Measurements from ENCODE around the gene CBL. TPM values are rescaled to one million over a fixed set of nuclear protein-coding genes. Genes with fewer than 3 reads are reported as not detected.

The CBL gene
- total RNA-seq, 1 experiment from 2014 or later, result 45.6 TPM

- Mint-ChIP-seq H3K4me1 (peaks cover 8% of the 10 kb centered on the region), H3K9me3 (no peaks in the 10 kb centered on the region), H3K36me3 (peaks cover 12% of the 10 kb centered on the region), H3K27ac (no peak overlapping the region), H3K4me3 (no peak overlapping the region), H3K27me3 (ENCODE audit: low read depth) (no peaks in the 10 kb centered on the region)
- TF ChIP-seq EMX1 (CRISPR knock-in tag; IDR thresholded peaks at IDR 0.05), result no peak
- TF ChIP-seq KAT7 (CRISPR knock-in tag; IDR thresholded peaks at IDR 0.05; ENCODE audit: borderline replicate concordance), result no peak
- TF ChIP-seq, protein P1, sequence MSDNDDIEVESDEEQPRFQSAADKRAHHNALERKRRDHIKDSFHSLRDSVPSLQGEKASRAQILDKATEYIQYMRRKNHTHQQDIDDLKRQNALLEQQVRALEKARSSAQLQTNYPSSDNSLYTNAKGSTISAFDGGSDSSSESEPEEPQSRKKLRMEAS (CRISPR knock-in tag; IDR thresholded peaks at IDR 0.05), result no peak
- TF ChIP-seq NFE2L1 (CRISPR knock-in tag; IDR thresholded peaks at IDR 0.05), result no peak
- TF ChIP-seq MXD4 (CRISPR knock-in tag; IDR thresholded peaks at IDR 0.05; ENCODE audit: borderline replicate concordance), result no peak
- no peak for TF ChIP-seq MYBL2 (CRISPR knock-in tag; IDR thresholded peaks at IDR 0.05)
- TF ChIP-seq ZNF671 (CRISPR knock-in tag; IDR thresholded peaks at IDR 0.05), result no peak
- TF ChIP-seq GTF2I (CRISPR knock-in tag; conservative IDR thresholded peaks at IDR 0.05), result no peak
- TF ChIP-seq, protein P2, sequence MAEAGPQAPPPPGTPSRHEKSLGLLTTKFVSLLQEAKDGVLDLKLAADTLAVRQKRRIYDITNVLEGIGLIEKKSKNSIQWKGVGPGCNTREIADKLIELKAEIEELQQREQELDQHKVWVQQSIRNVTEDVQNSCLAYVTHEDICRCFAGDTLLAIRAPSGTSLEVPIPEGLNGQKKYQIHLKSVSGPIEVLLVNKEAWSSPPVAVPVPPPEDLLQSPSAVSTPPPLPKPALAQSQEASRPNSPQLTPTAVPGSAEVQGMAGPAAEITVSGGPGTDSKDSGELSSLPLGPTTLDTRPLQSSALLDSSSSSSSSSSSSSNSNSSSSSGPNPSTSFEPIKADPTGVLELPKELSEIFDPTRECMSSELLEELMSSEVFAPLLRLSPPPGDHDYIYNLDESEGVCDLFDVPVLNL (CRISPR knock-in tag; IDR thresholded peaks at IDR 0.05; ENCODE audit: borderline replicate concordance, low read depth), result no peak
- no peak for DNase-seq (ENCODE audit: low spot score)
- CTCF ChIA-PET, result interaction anchor here (0.9 to 1.3 kb wide), 3 partner anchors 24 to 108 kb away, joined by 3 to 5 read pairs (median 3); partner anchors contain the start of gene CBL
- ATAC-seq, result no peak
- POLR2A ChIA-PET, result no interaction called here
These were observed 23.6 kb downstream of the CBL start for GRCh38 chr11:119229741-119230140.

- H3K27ac Mint-ChIP-seq, result no peak overlapping the region
- ChIA-PET POLR2A (no interaction called here), CTCF (interaction anchor here (0.6 kb wide), 1 partner anchor 80 kb away, joined by 3 read pairs; no protein-coding TSS in a partner anchor)
- H3K36me3 Mint-ChIP-seq, result peaks cover 12% of the 10 kb centered on the region
- H3K27me3 Mint-ChIP-seq (ENCODE audit: low read depth), result no peaks in the 10 kb centered on the region
- peaks cover 12% of the 10 kb centered on the region for H3K4me1 Mint-ChIP-seq
- TF ChIP-seq ZMAT4 (CRISPR knock-in tag; IDR thresholded peaks at IDR 0.05), result no peak
- TF ChIP-seq ZNF219 (CRISPR knock-in tag; IDR thresholded peaks at IDR 0.05; ENCODE audit: borderline replicate concordance), result no peak
- no peak for TF ChIP-seq SMAD4 (CRISPR knock-in tag; IDR thresholded peaks at IDR 0.05)
- TF ChIP-seq, protein P3, sequence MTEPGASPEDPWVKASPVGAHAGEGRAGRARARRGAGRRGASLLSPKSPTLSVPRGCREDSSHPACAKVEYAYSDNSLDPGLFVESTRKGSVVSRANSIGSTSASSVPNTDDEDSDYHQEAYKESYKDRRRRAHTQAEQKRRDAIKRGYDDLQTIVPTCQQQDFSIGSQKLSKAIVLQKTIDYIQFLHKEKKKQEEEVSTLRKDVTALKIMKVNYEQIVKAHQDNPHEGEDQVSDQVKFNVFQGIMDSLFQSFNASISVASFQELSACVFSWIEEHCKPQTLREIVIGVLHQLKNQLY (CRISPR knock-in tag; IDR thresholded peaks at IDR 0.05), result no peak
- TF ChIP-seq JUN (CRISPR knock-in tag; IDR thresholded peaks at IDR 0.05), result no peak
- no peaks in the 10 kb centered on the region for H3K9me3 Mint-ChIP-seq
- ATAC-seq (no peak), DNase-seq (ENCODE audit: low spot score) (no peak)
- H3K4me3 Mint-ChIP-seq, result no peak overlapping the region
These were observed 30.4 kb downstream of the CBL start for GRCh38 chr11:119236490-119236889.

DNA sequence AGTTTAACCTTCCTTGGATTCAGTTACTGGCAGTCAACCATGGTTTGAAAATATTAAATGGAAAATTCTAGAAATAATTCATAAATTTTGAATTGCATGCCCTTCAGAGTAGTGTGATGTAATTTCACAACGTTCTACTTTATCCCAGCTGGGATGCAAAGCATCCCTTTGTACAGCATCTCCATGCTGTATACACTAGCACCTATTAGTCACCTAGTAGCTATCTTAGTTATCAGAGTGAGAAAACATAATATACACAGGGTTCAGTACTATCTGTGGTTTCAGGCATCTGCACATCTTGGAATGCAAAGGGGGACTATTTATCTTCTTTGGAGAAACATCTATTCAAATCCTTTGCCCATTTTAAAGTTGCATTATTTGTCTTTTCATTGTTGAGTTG, 30.8 kb downstream of the CBL start:
- DNase-seq (ENCODE audit: low spot score) (no peak), ATAC-seq (no peak)
- H3K4me3 Mint-ChIP-seq, result no peak overlapping the region
- TF ChIP-seq ETV6 (CRISPR knock-in tag; IDR thresholded peaks at IDR 0.05) (no peak), EMX1 (CRISPR knock-in tag; IDR thresholded peaks at IDR 0.05) (no peak), NR1H2 (CRISPR knock-in tag; IDR thresholded peaks at IDR 0.05) (no peak), ZNF317 (CRISPR knock-in tag; IDR thresholded peaks at IDR 0.05; ENCODE audit: borderline replicate concordance, low read depth) (no peak), ZNF232 (CRISPR knock-in tag; IDR thresholded peaks at IDR 0.05) (no peak), NR2C2 (CRISPR knock-in tag; IDR thresholded peaks at IDR 0.05) (no peak), FOXP1 (CRISPR knock-in tag; IDR thresholded peaks at IDR 0.05; ENCODE audit: borderline replicate concordance) (no peak)
- TF ChIP-seq, protein P4, sequence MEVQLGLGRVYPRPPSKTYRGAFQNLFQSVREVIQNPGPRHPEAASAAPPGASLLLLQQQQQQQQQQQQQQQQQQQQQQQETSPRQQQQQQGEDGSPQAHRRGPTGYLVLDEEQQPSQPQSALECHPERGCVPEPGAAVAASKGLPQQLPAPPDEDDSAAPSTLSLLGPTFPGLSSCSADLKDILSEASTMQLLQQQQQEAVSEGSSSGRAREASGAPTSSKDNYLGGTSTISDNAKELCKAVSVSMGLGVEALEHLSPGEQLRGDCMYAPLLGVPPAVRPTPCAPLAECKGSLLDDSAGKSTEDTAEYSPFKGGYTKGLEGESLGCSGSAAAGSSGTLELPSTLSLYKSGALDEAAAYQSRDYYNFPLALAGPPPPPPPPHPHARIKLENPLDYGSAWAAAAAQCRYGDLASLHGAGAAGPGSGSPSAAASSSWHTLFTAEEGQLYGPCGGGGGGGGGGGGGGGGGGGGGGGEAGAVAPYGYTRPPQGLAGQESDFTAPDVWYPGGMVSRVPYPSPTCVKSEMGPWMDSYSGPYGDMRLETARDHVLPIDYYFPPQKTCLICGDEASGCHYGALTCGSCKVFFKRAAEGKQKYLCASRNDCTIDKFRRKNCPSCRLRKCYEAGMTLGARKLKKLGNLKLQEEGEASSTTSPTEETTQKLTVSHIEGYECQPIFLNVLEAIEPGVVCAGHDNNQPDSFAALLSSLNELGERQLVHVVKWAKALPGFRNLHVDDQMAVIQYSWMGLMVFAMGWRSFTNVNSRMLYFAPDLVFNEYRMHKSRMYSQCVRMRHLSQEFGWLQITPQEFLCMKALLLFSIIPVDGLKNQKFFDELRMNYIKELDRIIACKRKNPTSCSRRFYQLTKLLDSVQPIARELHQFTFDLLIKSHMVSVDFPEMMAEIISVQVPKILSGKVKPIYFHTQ (CRISPR knock-in tag; IDR thresholded peaks at IDR 0.05), result no peak
- H3K27ac Mint-ChIP-seq, result no peak overlapping the region
- no peaks in the 10 kb centered on the region for H3K27me3 Mint-ChIP-seq (ENCODE audit: low read depth)
- CTCF ChIA-PET, result interaction anchor here (0.6 kb wide), 1 partner anchor 80 kb away, joined by 3 read pairs; no protein-coding TSS in a partner anchor
- H3K9me3 Mint-ChIP-seq, result no peaks in the 10 kb centered on the region
- peaks cover 12% of the 10 kb centered on the region for H3K4me1 Mint-ChIP-seq
- H3K36me3 Mint-ChIP-seq, result peaks cover 12% of the 10 kb centered on the region
- POLR2A ChIA-PET, result no interaction called here
